Lung microvascular endothelial cell (primary cell): Measurements from ENCODE around the gene TEX10. TPM values are rescaled to one million over a fixed set of nuclear protein-coding genes. Genes with fewer than 3 reads are reported as not detected.
"Not testable (repeated sequence)": the region's sequence is repeated elsewhere in the genome, so short reads cannot be mapped to it uniquely, and the experiment has no call there.

Experiments used
- DNase-seq, 2 donors: peaks; one replicate each; pipeline versions ENCODE4 v3.0.0 to v3.0.0-alpha.2; 2010; ENCODE audit warnings: low read depth in 2 of 2
- total RNA-seq: library from RNA; depleted of rRNA; stranded (reverse); fragments of >200 nt; gene quantifications from 2 replicates; pipeline ENCODE4 v1.2.1, GENCODE V29; 2014

The TEX10 gene
- 18.5 TPM in 2 replicates for total RNA-seq

DNA sequence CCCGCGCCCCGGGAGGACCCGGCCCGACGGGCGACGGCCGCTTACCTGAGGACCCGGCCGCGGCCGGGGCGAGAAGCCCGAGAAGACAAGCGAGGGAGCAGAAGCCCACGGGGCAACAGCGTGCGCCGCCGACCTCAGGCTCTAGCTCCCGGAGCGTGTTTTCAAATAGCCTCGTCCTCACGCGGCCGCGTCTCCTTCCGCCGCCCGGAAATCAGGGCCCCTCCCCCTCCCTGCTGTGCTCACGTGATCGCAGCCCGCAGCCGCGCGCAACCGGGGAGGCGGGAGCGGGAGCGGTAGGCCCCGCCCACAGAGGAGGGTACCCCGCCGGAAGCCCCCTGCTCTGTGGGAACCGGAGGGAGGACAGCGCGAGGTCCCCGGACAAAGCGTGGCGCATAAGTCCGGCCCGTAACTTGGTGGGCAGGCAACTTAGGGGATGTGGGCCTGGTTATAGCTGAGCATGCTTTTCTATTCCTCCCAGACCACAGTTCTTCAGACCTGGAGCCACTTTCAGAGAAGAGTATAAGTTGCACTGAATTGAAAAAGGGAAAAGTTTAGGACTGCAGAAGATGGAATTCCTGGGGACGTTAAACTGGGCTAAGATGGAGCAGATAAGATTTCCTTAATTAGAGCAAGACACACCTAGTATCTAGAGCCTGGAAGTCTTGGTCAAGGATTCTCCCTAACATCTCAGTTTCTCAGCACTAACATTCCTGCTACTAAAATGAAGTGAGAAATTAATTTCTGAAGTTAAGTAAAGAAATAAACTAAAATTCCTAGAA is at the start of gene TEX10:
Gene TEX10 (minus strand): TSS at position 216 of the 779 bp plus-strand sequence. CDS start 3,579 bp downstream, outside the sequence.
- DNase-seq, result peak; percentile 88 to 94

DNA sequence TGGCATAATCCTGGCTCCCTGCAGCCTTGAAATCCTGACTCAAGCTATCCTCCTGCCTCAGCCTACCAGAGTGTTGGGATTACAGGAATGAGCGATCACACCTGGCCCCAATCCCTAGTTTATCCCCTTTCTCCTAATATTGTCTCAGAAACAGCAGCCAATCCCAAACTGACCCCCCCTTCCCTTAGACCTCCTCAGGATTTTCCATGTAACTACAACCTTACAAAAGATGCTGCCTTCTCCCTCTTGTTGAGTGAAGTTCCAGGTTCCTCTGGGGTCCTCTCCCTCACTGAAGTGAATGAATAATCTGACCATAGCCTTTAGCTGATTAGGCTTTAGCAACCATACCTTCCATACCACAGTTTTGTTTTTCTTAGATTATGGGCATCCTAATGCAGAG is 48.3 kb upstream of the TEX10 start:
- no peak for DNase-seq

GRCh38 chr9:100397529-100398266 is 45.0 kb upstream of the TEX10 start:
- DNase-seq, result no peak

- DNase-seq, result no peak
These were observed 44.0 kb upstream of the TEX10 start for GRCh38 chr9:100396769-100397168.

- peak in 1 of 2 donors; percentile 38 for DNase-seq
These were observed 42.1 kb upstream of the TEX10 start for GRCh38 chr9:100394816-100395215.

DNA sequence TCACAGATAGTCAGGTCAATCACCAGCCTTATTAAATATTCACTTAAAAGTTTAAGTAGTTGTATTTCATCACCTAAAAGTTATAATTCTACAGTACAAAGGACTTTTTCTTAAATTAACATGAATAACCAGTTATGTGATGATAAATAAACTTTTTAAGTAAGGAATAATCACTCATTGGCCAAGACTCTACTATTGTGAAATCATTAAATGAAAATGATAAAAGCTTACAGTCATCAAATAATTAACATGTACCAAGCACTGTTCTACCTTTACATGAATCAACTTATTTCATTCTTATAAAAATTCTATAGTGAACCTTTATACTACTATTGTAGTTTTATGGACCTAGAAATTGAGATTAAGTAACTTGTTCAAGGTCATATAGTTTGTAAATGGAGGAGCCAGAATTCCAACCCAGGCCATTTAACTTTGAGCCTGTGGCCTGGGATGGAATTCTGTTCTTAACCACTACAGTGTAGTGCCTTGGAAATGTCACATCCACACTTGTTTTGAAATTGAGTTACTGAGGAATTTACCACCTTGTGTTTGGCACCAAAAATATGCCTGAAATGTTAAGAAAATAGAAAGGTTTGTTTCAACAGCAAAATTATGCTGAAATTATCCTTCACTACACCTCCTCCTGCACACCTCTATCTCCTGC is 41.4 kb upstream of the TEX10 start:
- DNase-seq, result no peak

- DNase-seq, result not testable (repeated sequence)
These were observed 40.2 kb upstream of the TEX10 start for GRCh38 chr9:100392989-100393388.

GRCh38 chr9:100379862-100380261 is 27.1 kb upstream of the TEX10 start:
- DNase-seq, result peak in 1 of 2 donors; percentile 71

- peak in 1 of 2 donors; percentile 61 for DNase-seq
These were observed 24.3 kb upstream of the TEX10 start for GRCh38 chr9:100377015-100377414.

GRCh38 chr9:100375658-100376057 is 22.9 kb upstream of the TEX10 start:
- no peak for DNase-seq

DNA sequence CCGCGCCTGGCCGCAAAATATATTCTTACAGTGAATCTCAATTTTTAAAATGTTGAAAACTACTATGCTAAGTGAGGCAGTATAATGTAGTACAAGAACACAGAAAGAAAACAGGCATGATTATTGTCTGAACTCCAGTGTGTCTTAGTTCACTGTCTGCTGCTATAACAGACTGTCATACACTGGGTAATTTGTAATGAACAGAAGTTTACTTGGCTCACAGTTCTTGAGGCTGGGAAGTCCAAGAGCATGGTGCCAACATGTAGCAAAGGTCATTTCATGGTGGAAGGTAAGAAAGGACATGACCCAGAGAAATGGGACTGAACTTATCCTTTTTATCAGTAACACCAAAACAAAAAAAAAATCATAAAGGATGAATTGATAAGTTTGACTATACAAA is 19.9 kb upstream of the TEX10 start:
- no peak for DNase-seq

DNA sequence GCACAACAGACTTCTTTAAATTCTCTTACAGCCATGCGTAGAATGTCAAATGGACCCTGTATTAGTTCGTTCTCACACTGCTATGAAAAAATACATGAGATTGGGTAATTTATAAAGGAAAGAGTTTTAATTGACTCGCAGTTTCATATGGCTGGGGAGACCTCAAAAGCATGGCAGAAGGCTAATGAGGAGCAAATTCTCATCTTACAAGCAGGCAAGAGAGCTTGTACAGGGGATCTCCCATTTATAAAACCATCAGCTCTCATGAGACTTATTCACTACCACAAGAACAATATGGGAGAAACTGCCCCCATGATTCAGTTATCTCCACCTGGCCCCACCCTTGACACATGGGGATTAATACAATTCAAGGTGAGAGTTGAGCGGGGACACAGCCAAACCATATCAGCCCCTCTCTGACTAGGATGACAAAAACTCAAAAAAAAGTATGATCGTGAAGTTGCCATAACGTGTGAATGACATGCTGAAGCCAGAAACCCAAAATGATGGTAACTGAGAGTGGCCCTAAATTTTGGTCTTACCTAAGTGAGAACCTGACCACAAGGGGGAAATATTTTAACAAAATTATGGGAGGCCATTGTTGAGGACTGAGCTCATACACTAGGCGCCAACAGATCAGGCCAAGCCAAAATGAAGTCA is 17.5 kb upstream of the TEX10 start:
- no peak for DNase-seq

DNA sequence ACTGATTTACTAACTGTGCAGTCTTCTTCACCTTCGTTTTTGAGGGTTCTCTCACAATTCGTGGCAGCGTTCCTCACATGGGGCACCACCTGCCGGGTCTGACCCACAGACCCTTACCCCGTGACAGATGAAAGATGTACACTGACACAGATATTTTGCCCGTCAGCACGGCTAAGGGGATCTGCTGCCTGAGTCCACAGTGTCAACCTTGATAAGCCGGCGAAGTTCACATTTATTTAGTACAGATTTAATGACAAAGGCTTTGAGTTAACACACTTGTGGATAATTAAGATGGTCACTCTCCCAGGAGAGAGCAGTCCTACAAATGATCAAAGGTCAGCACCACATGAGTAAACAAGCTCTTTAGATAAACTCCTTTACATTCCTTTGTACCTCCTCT is 15.9 kb upstream of the TEX10 start:
- DNase-seq, result no peak

DNA sequence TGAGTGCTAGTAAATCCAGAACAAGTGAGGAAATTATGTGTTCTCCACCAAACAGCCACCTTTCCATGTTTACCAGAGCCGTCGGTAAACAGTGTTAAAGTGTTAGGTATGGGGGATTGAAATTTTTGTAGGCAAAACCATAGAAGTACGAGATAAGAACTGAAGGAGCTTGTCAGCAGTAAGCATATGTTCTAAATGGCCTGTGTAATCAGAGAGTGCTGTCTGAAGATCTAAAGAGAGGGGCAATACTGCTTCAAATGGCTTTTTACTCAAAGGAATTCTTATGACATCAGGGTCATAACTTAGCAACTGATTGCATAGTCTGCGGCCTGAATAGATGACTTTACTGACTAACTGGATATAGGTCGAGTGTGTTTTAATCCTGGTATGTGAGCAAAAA is 13.4 kb upstream of the TEX10 start:
- no peak for DNase-seq

GRCh38 chr9:100364013-100364412 is 11.3 kb upstream of the TEX10 start:
- no peak for DNase-seq

DNA sequence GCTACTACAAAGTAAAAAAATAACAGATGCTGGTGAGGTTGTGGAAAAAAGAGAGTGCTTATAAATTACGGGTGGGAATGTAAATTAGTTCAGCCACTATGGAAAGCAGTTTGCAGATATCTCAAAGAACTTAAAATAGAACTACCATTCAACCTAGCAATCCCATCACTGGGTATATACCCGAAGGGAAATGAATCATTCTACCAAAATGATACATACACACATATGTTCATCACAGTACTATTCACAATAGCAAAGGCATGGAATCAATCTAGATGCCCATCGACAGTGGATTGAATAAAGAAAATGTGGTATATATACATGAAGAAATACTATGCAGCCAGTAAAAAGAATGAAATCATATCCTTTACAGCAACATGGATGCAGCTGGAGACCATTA is 6.3 kb upstream of the TEX10 start:
- no peak for DNase-seq

GRCh38 chr9:100357501-100357900 is 4.8 kb upstream of the TEX10 start:
- DNase-seq, result peak; percentile 10 to 11

- DNase-seq, result peak in 1 of 2 donors; percentile 11
These were observed 2.8 kb upstream of the TEX10 start for GRCh38 chr9:100355561-100355960.

DNA sequence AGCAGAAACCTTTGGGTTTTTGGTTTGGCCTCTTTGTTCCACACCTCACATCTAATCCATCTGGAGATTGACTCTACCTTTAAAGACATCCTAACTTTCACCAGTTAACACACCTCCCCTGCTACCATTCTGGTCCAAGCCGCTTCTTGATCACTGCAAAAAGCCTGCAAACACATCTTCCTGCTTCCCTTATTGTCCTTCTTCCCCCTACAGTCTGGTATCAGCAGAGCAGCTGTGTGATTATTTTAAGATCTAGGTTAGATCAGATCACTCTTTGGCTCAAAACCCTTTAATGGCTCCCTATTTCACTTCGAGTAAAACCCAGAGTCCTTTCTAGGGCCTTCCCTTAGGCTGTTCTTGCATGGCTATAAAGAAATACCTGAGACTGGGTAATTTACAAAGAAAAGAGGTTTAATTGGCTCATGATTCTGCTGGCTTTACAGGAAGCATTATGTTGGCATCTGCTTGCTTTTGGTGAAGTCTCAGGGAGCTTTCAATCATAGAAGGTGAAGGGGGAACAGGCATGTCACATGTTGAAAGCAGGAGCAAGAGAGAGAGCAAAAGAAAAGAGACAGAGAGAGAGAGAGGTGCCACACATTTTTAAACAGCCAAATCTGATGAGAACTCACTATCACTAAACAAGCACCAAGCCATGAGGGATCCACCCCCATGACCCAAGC is 1.5 kb upstream of the TEX10 start:
- no peak for DNase-seq

- peak; percentile 25 to 40 for DNase-seq
These were observed 478 bp downstream of the TEX10 start for GRCh38 chr9:100352201-100352726.

- DNase-seq, result no peak
These were observed 1.2 kb downstream of the TEX10 start for GRCh38 chr9:100351508-100351907.
